Measurements from ENCODE around the gene DMTF1.
"Not testable (repeated sequence)": the region's sequence is repeated elsewhere in the genome, so short reads cannot be mapped to it uniquely, and the experiment has no call there.

DMTF1 gene

DNA sequence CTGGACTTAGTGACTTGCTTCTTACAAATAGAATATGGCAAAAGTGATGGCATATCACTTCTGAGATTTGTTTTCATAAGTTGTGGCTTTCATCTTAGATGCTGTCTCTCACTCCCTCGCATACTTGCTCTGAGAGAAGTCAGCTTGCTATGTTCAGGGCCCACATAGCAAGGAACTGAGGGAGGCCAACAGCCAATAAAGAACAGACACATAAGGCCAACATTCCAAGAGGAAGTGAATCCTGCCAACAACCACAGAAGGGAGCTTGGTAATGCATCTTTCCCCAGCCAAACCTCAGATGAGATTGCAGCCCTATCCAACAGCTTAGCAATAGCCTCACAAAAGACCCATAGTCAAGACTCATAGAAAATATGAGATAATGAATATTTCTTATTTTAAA is 39.2 kb upstream of the DMTF1 start:
- Histone ChIP-seq H3K36me3 (ENCODE audit: insufficient read depth, low read length) (no peaks in the 10 kb centered on the region), H3K4me2 (ENCODE audit: insufficient read depth, low read length) (no peak overlapping the region), H4K20me1 (ENCODE audit: insufficient read depth, low read length) (no peaks in the 10 kb centered on the region), H3K4me1 (ENCODE audit: insufficient read depth, low read length) (no peaks in the 10 kb centered on the region), H3K27ac (ENCODE audit: low read length) (no peak overlapping the region), H3K9me3 (ENCODE audit: insufficient read depth, low read length, severe bottlenecking) (peaks cover 5% of the 10 kb centered on the region), H3K4me3 (ENCODE audit: low read depth in 1 of 2, low read length in 2 of 2) (no peak overlapping the region), H2AFZ (ENCODE audit: low read depth, low read length) (no peak overlapping the region), H3K9ac (ENCODE audit: low read depth, low read length) (no peak overlapping the region), H3K27me3 (ENCODE audit: insufficient read depth, low read length, poor library complexity) (no peaks in the 10 kb centered on the region), H3K79me2 (ENCODE audit: insufficient read depth, low read length) (no peaks in the 10 kb centered on the region)
- ATAC-seq (ENCODE audit: insufficient read depth, low read depth) = no peak
- no peak for DNase-seq
- no peak for TF ChIP-seq EZH2 (IDR thresholded peaks at IDR 0.05; ENCODE audit: borderline replicate concordance, low read depth, low read length, severe bottlenecking)
- TF ChIP-seq, protein P1, sequence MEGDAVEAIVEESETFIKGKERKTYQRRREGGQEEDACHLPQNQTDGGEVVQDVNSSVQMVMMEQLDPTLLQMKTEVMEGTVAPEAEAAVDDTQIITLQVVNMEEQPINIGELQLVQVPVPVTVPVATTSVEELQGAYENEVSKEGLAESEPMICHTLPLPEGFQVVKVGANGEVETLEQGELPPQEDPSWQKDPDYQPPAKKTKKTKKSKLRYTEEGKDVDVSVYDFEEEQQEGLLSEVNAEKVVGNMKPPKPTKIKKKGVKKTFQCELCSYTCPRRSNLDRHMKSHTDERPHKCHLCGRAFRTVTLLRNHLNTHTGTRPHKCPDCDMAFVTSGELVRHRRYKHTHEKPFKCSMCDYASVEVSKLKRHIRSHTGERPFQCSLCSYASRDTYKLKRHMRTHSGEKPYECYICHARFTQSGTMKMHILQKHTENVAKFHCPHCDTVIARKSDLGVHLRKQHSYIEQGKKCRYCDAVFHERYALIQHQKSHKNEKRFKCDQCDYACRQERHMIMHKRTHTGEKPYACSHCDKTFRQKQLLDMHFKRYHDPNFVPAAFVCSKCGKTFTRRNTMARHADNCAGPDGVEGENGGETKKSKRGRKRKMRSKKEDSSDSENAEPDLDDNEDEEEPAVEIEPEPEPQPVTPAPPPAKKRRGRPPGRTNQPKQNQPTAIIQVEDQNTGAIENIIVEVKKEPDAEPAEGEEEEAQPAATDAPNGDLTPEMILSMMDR (IDR thresholded peaks at IDR 0.05; ENCODE audit: borderline replicate concordance, extremely low read depth, low read length, poor library complexity, severe bottlenecking) = no peak

DNA sequence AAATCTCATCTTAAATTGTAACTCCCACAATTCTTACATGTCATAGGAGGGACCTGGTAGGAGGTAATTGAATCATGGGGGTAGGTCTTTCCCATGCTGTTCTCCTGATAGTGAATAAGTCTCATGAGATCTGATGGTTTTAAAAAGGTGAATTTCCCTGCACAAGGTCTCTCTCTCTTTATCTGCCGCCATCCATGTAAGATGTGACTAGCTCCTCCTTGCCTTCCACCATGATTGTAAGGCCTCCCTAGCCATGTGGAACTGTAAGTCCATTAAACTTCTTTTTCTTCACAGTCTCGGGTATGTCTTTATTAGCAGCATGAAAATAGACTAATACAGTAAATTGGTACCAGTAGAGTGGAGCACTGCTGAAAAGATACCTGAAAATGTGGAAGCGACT is 38.3 kb upstream of the DMTF1 start:
- H3K9ac ChIP-seq (ENCODE audit: low read depth, low read length); H3K4me2 ChIP-seq (ENCODE audit: insufficient read depth, low read length); H3K36me3 ChIP-seq (ENCODE audit: insufficient read depth, low read length); H3K27me3 ChIP-seq (ENCODE audit: insufficient read depth, low read length, poor library complexity); H3K9me3 ChIP-seq (ENCODE audit: insufficient read depth, low read length, severe bottlenecking); DNase-seq; H3K79me2 ChIP-seq (ENCODE audit: insufficient read depth, low read length); ATAC-seq (ENCODE audit: insufficient read depth, low read depth); H4K20me1 ChIP-seq (ENCODE audit: insufficient read depth, low read length); H3K27ac ChIP-seq (ENCODE audit: low read length); H2AFZ ChIP-seq (ENCODE audit: low read depth, low read length); H3K4me1 ChIP-seq (ENCODE audit: insufficient read depth, low read length); H3K4me3 ChIP-seq (ENCODE audit: low read depth in 1 of 2, low read length in 2 of 2): not testable (repeated sequence)

DNA sequence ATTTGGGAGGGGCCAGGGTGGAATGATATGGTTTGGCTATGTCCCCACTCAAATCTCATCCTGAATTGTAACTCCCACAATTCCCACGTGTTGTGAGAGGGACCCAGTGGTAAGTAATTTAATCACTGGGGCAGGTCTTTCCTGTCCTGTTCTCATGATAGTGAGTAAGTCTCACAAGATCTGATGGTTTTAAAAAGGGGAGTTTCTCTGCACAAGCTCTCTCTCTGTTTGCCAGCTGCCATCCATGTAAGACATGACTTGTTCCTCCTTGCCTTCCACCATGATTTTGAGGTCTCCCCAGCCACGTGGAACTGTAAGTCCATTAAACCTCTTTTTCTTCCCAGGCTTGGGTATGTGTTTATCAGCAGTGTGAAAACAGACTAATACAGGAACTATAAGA is 36.5 kb upstream of the DMTF1 start:
- not testable (repeated sequence) for H3K4me3 ChIP-seq (ENCODE audit: low read depth in 1 of 2, low read length in 2 of 2); H3K27ac ChIP-seq (ENCODE audit: low read length); H3K27me3 ChIP-seq (ENCODE audit: insufficient read depth, low read length, poor library complexity); ATAC-seq (ENCODE audit: insufficient read depth, low read depth); DNase-seq; H3K9me3 ChIP-seq (ENCODE audit: insufficient read depth, low read length, severe bottlenecking); H4K20me1 ChIP-seq (ENCODE audit: insufficient read depth, low read length); H2AFZ ChIP-seq (ENCODE audit: low read depth, low read length); H3K4me1 ChIP-seq (ENCODE audit: insufficient read depth, low read length); H3K79me2 ChIP-seq (ENCODE audit: insufficient read depth, low read length); H3K4me2 ChIP-seq (ENCODE audit: insufficient read depth, low read length); H3K36me3 ChIP-seq (ENCODE audit: insufficient read depth, low read length); H3K9ac ChIP-seq (ENCODE audit: low read depth, low read length)

DNA sequence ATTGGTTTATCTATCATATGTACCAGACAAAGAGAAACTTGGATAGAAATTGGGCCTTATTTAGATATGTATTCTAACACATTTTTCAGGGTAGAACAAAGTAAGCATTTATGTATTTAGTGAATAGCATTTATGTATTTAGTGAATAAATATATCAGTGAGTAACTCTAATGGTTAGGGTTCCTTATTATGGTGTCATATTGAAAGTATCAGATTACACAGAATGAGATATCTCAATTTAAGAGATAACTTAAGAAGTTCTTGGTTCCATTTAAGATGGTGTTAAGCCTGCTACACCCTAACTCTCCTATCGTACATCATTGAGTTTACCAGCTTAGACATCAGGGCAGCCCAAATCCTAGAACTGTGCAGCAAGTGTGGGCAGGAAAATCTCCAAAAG is 35.9 kb upstream of the DMTF1 start:
- Histone ChIP-seq H3K27me3 (ENCODE audit: insufficient read depth, low read length, poor library complexity) (no peaks in the 10 kb centered on the region), H3K36me3 (ENCODE audit: insufficient read depth, low read length) (no peaks in the 10 kb centered on the region), H3K79me2 (ENCODE audit: insufficient read depth, low read length) (no peaks in the 10 kb centered on the region), H3K4me1 (ENCODE audit: insufficient read depth, low read length) (no peaks in the 10 kb centered on the region), H3K9ac (ENCODE audit: low read depth, low read length) (no peak overlapping the region), H3K27ac (ENCODE audit: low read length) (no peak overlapping the region), H3K4me3 (ENCODE audit: low read depth in 1 of 2, low read length in 2 of 2) (no peak overlapping the region), H2AFZ (ENCODE audit: low read depth, low read length) (no peak overlapping the region), H3K9me3 (ENCODE audit: insufficient read depth, low read length, severe bottlenecking) (peaks cover 5% of the 10 kb centered on the region), H4K20me1 (ENCODE audit: insufficient read depth, low read length) (no peaks in the 10 kb centered on the region), H3K4me2 (ENCODE audit: insufficient read depth, low read length) (no peak overlapping the region)
- ATAC-seq (ENCODE audit: insufficient read depth, low read depth) (no peak), DNase-seq (no peak)
- no peak for TF ChIP-seq EZH2 (IDR thresholded peaks at IDR 0.05; ENCODE audit: borderline replicate concordance, low read depth, low read length, severe bottlenecking)
- TF ChIP-seq, protein P1 (IDR thresholded peaks at IDR 0.05; ENCODE audit: borderline replicate concordance, extremely low read depth, low read length, poor library complexity, severe bottlenecking) = no peak

Measured in DND-41 (cell line).